Measurements from ENCODE around the gene PTDSS2.

Gene PTDSS2

GRCh38 chr11:471468-472145 lies 21.5 kb downstream of the PTDSS2 start:
- no peak for DNase-seq

- DNase-seq: no peak
Observed at GRCh38 chr11:472272-472671, 22.2 kb downstream of the PTDSS2 start.

- no peak for DNase-seq
Observed at GRCh38 chr11:472816-473215, 22.7 kb downstream of the PTDSS2 start.

GRCh38 chr11:473415-473814 lies 23.3 kb downstream of the PTDSS2 start:
- DNase-seq: no peak

GRCh38 chr11:473962-474785 lies 24.1 kb downstream of the PTDSS2 start:
- no peak for DNase-seq

- DNase-seq: no peak
Observed at GRCh38 chr11:474914-475506, 24.9 kb downstream of the PTDSS2 start.

- no peak for DNase-seq
Observed at GRCh38 chr11:475941-476340, 25.9 kb downstream of the PTDSS2 start.

- no peak for DNase-seq
Observed at GRCh38 chr11:476416-476815, 26.3 kb downstream of the PTDSS2 start.

- DNase-seq: no peak
Observed at GRCh38 chr11:477052-477715, 27.1 kb downstream of the PTDSS2 start.

GRCh38 chr11:479311-479710 lies 29.2 kb downstream of the PTDSS2 start:
- no peak for DNase-seq

GRCh38 chr11:484616-485015 lies 34.5 kb downstream of the PTDSS2 start:
- no peak for DNase-seq

- DNase-seq: no peak
Observed at GRCh38 chr11:486189-486588, 36.1 kb downstream of the PTDSS2 start.

GRCh38 chr11:487571-488021 lies 37.5 kb downstream of the PTDSS2 start:
- no peak for DNase-seq

- no peak for DNase-seq
Observed at GRCh38 chr11:488062-488461, 38.0 kb downstream of the PTDSS2 start.

GRCh38 chr11:488579-488978 lies 38.5 kb downstream of the PTDSS2 start:
- no peak for DNase-seq

- no peak for DNase-seq
Observed at GRCh38 chr11:488992-489391, 38.9 kb downstream of the PTDSS2 start.

- no peak for DNase-seq
Observed at GRCh38 chr11:489610-490185, 39.6 kb downstream of the PTDSS2 start.

- no peak for DNase-seq
Observed at GRCh38 chr11:490186-490929, 40.3 kb downstream of the PTDSS2 start.

GRCh38 chr11:490930-491260 lies 40.8 kb downstream of the PTDSS2 start:
- DNase-seq: no peak

GRCh38 chr11:491358-491757 lies 41.3 kb downstream of the PTDSS2 start:
- no peak for DNase-seq

- DNase-seq: no peak
Observed at GRCh38 chr11:492427-493226, 42.5 kb downstream of the PTDSS2 start.

All from activated gamma-delta T cell treated with Interleukin-2 at 50 U/mL for 16 hours (primary cell).